Esophagus squamous epithelium (tissue), 5 donors: ENCODE results near the gene ENOX1. TPM values are rescaled to one million over a fixed set of nuclear protein-coding genes. Genes with fewer than 3 reads are reported as not detected.

ENCODE experiments used
- DNase-seq: peaks from one replicate; lab custom pipeline; 2025; lab: John Stamatoyannopoulos, UW
- H3K27ac ChIP-seq, 4 donors: fragments of 200-600 bp; sonication (generic); one replicate each; pipeline ENCODE4 v1.5.1; 2016 to 2019; ENCODE audit warnings: mild to moderate bottlenecking in 1 of 4
- H3K27me3 ChIP-seq, 4 donors: fragments of 200-600 bp; sonication (generic); 1 replicate in 3 of 4; 2 replicates in 1 of 4; pipeline versions ENCODE4 v1.5.1 to v1.6.0; 2017 to 2021; ENCODE audit warnings: antibody characterized with exemption in 1 of 4
- H3K36me3 ChIP-seq, 3 donors: fragments of 200-600 bp; sonication (generic); one replicate each; pipeline ENCODE4 v1.5.1; 2016 to 2019
- H3K4me1 ChIP-seq, 3 donors: fragments of 200-600 bp; sonication (generic); one replicate each; pipeline ENCODE4 v1.5.1; 2017 to 2019
- H3K4me3 ChIP-seq, 4 donors: fragments of 200-600 bp; sonication (generic); 1 replicate in 3 of 4; 2 replicates in 1 of 4; pipeline ENCODE4 v1.5.1; 2016 to 2019; ENCODE audit warnings: mild to moderate bottlenecking in 2 of 4, moderate library complexity in 1 of 4
- H3K9me3 ChIP-seq, 3 donors: fragments of 200-600 bp; sonication (generic); one replicate each; pipeline ENCODE4 v1.5.1; 2016 to 2019
- POLR2A ChIP-seq, 4 donors: fragments of 450-650 bp; IDR thresholded peaks; one replicate each; pipeline ENCODE4 v1.6.1; 2017; ENCODE audit warnings: antibody characterized with exemption in 4 of 4, mild to moderate bottlenecking in 4 of 4, moderate library complexity in 3 of 4
- whole genome bisulfite sequencing, 2 donors: methylation state at CpG; one replicate each; pipeline ENCODE4 v1.1.5; 2018; 5-methylcytosine and 5-hydroxymethylcytosine counted together
- intact Hi-C: fragments of 100-400 bp; cut with DNase I; formaldehyde crosslinking; loops from one replicate; pipeline ENCODE4 v1.15.0; 2022
- total RNA-seq, 4 donors: library from RNA; depleted of rRNA; stranded (reverse); fragments of >200 nt; gene quantifications; one replicate each; pipeline ENCODE4 v1.1.0, GENCODE V29; 2016
- TF ChIP-seq, protein P1 (sequence below), 6 experiments: fragments of 450-650 bp in 4 of 6; fragments of 200-600 bp in 2 of 6; sonication (generic) in 2 of 6; IDR thresholded peaks; one replicate each; pipeline ENCODE4 v1.5.1; 2016 to 2019; ENCODE audit warnings: antibody characterized with exemption in 6 of 6, mild to moderate bottlenecking in 4 of 6, moderate library complexity in 4 of 6
- donor health status: DM: yes; HTN: yes; CAD: no.

ENOX1 gene
- total RNA-seq, 4 donors from 2014 or later, result 0.48 to 0.76 TPM; not detected in 2

DNA sequence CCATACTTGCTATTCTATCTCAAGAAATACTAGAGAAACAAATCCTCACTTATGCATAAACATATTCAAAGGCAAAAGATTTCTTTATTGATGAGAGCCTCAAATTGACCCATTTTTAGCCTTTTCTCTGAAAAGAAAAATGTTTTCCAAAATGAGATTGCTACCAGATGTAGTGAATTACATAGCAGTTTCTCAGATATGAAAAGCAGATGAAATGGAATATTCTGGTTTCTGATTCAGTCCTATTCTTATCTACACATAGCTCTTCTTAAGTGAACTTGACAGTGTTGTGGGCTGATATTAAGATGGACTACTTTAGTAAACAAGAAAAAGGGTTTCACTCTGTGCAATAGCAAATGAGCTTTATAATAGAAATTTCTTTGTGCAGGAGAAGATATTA is 579.9 kb downstream of the ENOX1 start:
- Histone ChIP-seq H3K9me3 (peaks cover 0 to 7% (median 0%) of the 10 kb centered on the region in 3 donors), H3K27me3 (no peaks in the 10 kb centered on the region), H3K27ac (no peak overlapping the region), H3K4me3 (no peak overlapping the region), H3K4me1 (no peaks in the 10 kb centered on the region), H3K36me3 (no peaks in the 10 kb centered on the region)
- intact Hi-C loops, result no loop called here
- DNase-seq, result no peak
- TF ChIP-seq, protein P1, sequence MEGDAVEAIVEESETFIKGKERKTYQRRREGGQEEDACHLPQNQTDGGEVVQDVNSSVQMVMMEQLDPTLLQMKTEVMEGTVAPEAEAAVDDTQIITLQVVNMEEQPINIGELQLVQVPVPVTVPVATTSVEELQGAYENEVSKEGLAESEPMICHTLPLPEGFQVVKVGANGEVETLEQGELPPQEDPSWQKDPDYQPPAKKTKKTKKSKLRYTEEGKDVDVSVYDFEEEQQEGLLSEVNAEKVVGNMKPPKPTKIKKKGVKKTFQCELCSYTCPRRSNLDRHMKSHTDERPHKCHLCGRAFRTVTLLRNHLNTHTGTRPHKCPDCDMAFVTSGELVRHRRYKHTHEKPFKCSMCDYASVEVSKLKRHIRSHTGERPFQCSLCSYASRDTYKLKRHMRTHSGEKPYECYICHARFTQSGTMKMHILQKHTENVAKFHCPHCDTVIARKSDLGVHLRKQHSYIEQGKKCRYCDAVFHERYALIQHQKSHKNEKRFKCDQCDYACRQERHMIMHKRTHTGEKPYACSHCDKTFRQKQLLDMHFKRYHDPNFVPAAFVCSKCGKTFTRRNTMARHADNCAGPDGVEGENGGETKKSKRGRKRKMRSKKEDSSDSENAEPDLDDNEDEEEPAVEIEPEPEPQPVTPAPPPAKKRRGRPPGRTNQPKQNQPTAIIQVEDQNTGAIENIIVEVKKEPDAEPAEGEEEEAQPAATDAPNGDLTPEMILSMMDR (IDR thresholded peaks at IDR 0.05), result no peak
- TF ChIP-seq POLR2A (IDR thresholded peaks at IDR 0.05), result no peak

DNA sequence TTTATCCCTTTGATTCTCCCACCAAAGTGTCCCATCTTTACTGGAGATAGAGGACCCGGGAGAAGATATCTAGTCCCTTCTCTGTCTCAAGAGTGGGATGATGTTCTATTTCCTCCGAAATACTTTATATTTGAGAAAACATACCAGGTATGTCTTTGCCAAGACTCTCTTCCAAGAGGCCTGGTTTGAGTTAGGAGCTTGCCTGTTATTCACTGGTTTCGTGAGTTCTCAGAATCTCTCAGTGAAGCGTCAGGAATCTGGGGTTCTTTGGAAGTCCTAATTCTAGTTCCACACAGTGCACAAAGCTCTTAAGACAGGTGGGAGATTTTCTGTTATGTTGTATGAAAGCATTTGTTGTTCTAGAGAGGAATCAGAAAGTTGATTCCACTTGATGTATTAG is 581.4 kb downstream of the ENOX1 start:
- no peak overlapping the region for H3K27ac ChIP-seq

DNA sequence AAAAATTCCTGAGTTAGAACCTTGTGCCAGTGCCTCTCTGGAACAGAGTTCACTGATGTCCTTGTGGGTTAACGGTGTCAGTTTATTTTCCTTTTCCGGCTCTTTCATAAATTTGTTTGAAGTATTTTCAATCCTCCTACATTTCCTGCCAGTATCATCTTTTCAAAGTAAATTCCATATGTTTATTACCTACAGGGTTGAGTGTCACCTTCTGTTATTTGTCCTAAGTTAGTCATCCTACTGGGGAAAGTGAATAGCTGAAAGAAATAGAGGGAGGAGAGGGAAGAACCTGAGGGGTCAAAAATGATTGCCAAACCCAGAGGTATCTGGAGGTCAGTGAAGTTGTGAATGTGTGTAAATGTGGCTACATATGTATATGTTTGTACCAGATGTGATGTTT is 582.2 kb downstream of the ENOX1 start:
- H3K4me3 ChIP-seq, result no peak overlapping the region
- DNase-seq, result no peak
- no peak overlapping the region for H3K27ac ChIP-seq
- H3K36me3 ChIP-seq, result no peaks in the 10 kb centered on the region
- 88 to 92% methylated on average over 2 of the region's 2 CpGs for WGBS, 2 donors
- no peaks in the 10 kb centered on the region for H3K4me1 ChIP-seq
- no peaks in the 10 kb centered on the region for H3K27me3 ChIP-seq
- no peak for TF ChIP-seq POLR2A (IDR thresholded peaks at IDR 0.05)
- TF ChIP-seq, protein P1 (IDR thresholded peaks at IDR 0.05), result no peak
- peaks cover 0 to 7% (median 0%) of the 10 kb centered on the region in 3 donors for H3K9me3 ChIP-seq
- intact Hi-C loops, result no loop called here

More for the DNA sequence above, 581.4 kb downstream of the ENOX1 start:
- intact Hi-C loops, result no loop called here
- 86 to 95% methylated on average over 3 to 4 of the region's 4 CpGs for WGBS, 2 donors
- Histone ChIP-seq H3K9me3 (peaks cover 0 to 7% (median 0%) of the 10 kb centered on the region in 3 donors), H3K36me3 (no peaks in the 10 kb centered on the region), H3K27me3 (no peaks in the 10 kb centered on the region), H3K4me3 (no peak overlapping the region), H3K4me1 (no peaks in the 10 kb centered on the region)
- no peak for DNase-seq
- TF ChIP-seq, protein P1 (IDR thresholded peaks at IDR 0.05), result no peak
- no peak for TF ChIP-seq POLR2A (IDR thresholded peaks at IDR 0.05)

DNA sequence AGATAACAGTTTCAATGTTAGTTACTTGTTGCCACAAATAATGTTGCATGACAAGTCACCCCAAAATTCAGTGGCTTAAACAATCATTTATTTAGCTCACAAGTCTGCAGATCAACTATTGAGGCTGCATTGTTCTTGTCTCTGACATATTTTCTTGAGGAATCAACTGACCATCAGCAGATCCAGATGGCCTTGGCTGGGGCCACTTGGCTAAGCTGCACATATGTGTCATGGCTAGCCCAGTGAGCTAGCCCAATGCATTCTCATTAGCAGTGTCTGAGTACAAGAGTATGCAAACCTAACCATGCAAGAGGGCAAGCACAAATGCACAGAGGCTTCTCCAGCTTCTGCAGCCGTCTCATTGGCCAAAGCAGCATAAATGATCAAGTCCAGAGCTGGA is 583.0 kb downstream of the ENOX1 start:
- Histone ChIP-seq H3K4me3 (no peak overlapping the region), H3K27ac (no peak overlapping the region), H3K36me3 (no peaks in the 10 kb centered on the region), H3K4me1 (no peaks in the 10 kb centered on the region), H3K27me3 (no peaks in the 10 kb centered on the region), H3K9me3 (peaks cover 0 to 7% (median 0%) of the 10 kb centered on the region in 3 donors)
- DNase-seq, result no peak
- TF ChIP-seq POLR2A (IDR thresholded peaks at IDR 0.05), result no peak
- TF ChIP-seq, protein P1 (IDR thresholded peaks at IDR 0.05), result no peak
- intact Hi-C loops, result no loop called here
- 57 to 80% methylated on average over 1 of the region's 1 CpG for WGBS, 2 donors

DNA sequence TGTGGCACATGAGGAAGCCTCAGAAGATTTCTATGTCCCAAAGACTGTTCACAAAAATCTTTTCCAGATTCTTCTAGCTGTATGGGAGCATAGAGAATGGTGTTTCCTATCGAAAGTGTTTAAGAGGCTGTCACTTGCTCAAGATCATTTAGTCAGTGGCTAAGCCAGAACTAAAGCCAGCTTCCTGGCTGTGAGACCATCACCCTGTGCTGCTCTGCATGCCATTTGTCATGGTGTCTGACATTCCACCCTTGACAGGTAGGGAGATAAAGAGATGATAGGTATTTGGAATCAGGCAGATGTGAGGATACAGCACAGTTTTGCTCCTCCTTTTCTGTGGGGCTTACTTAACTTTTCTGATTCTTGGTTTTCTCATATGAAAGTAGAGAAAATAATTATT is 586.0 kb downstream of the ENOX1 start:
- H3K9me3 ChIP-seq, result peaks cover 0 to 7% (median 0%) of the 10 kb centered on the region in 3 donors
- no peaks in the 10 kb centered on the region for H3K36me3 ChIP-seq
- intact Hi-C loops, result no loop called here
- no peaks in the 10 kb centered on the region for H3K27me3 ChIP-seq
- DNase-seq, result no peak
- WGBS, 2 donors, result 43 to 78% methylated on average over 1 of the region's 1 CpG
- H3K27ac ChIP-seq, result no peak overlapping the region
- no peak overlapping the region for H3K4me3 ChIP-seq
- no peaks in the 10 kb centered on the region for H3K4me1 ChIP-seq
- TF ChIP-seq, protein P1 (IDR thresholded peaks at IDR 0.05), result no peak
- no peak for TF ChIP-seq POLR2A (IDR thresholded peaks at IDR 0.05)
